Measurements from ENCODE around the gene CDKL4. TPM values are rescaled to one million over a fixed set of nuclear protein-coding genes. Genes with fewer than 3 reads are reported as not detected.
A peak's percentile ranks its signal among the peaks of the same experiment; 100 is the strongest.

CDKL4 gene
- total RNA-seq, 1 donor from 2014 or later: 0.66 TPM

DNA sequence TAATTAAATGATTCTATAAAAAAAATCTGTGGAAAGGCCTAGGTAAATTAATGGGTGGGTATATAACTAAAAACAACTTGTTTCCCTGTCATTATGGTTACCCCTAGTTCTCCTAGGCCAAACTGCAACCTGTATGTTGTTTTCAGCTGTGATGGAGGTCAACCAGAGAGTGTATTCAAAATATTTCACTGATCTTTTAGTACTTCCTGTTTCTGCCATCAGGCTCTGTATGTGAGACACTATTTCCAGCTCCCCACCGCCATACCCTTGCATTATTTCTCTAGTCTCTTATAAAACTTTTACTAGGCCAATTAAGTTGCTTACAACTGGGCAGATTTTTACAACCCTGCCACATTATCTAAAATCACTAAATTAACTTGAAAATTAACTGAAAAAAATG lies 21.0 kb upstream of the CDKL4 start:
- intact Hi-C loops (cut with micrococcal nuclease): no loop called here
- Histone ChIP-seq H3K9me3 (replicated peaks) (no peaks in the 10 kb centered on the region), H3K27me3 (ENCODE audit: low read depth) (no peaks in the 10 kb centered on the region), H3K36me3 (peaks cover 52% of the 10 kb centered on the region), H3K4me3 (no peak overlapping the region), H3K4me1 (peaks cover 14% of the 10 kb centered on the region), H3K27ac (replicated peaks) (no peak overlapping the region)
- TF ChIP-seq, protein P1, sequence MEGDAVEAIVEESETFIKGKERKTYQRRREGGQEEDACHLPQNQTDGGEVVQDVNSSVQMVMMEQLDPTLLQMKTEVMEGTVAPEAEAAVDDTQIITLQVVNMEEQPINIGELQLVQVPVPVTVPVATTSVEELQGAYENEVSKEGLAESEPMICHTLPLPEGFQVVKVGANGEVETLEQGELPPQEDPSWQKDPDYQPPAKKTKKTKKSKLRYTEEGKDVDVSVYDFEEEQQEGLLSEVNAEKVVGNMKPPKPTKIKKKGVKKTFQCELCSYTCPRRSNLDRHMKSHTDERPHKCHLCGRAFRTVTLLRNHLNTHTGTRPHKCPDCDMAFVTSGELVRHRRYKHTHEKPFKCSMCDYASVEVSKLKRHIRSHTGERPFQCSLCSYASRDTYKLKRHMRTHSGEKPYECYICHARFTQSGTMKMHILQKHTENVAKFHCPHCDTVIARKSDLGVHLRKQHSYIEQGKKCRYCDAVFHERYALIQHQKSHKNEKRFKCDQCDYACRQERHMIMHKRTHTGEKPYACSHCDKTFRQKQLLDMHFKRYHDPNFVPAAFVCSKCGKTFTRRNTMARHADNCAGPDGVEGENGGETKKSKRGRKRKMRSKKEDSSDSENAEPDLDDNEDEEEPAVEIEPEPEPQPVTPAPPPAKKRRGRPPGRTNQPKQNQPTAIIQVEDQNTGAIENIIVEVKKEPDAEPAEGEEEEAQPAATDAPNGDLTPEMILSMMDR (IDR thresholded peaks at IDR 0.05; ENCODE audit: borderline replicate concordance): no peak
- no peak for DNase-seq

DNA sequence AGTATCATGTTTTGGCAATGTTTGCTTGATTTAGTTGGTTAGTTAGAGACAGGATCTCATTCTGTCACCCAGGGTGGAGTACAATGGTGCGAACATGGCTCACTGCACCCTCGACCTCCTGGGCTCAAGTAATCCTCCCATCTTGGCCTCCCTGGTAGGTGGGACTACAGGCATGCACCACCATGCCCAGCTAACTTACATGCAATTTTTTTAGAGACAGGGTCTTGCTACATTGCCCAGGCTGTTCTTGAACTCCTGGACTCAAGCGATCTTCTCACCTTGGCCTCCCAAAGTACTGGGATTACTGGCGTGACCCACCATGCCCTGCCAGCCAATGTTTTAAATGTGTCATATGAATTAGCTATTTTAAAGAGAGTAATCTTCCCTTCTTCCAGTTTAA lies 16.3 kb upstream of the CDKL4 start:
- H3K4me3 ChIP-seq: no peak overlapping the region

DNA sequence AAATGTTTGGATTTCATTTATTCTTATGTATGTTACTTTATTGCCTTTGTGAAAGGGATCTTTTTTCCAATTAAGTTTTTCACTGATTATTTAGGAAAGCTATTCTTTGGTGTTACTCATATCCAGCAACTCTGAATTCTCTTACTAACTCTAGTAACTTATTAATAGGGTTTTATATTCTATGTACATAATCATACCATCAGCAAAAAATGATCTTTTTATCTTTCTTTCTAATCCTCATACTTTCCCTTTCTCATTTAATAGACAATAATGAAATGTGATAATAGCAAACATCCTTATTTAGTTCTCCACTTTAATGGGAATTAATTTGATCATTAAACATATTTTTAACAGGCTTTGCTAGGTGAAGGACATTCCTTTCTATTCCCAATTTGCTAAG lies 12.3 kb upstream of the CDKL4 start:
- no peaks in the 10 kb centered on the region for H3K9me3 ChIP-seq (replicated peaks)
- H3K27ac ChIP-seq (replicated peaks): no peak overlapping the region
- intact Hi-C loops (cut with micrococcal nuclease): no loop called here
- peaks cover 93% of the 10 kb centered on the region for H3K36me3 ChIP-seq
- no peak for DNase-seq
- no peaks in the 10 kb centered on the region for H3K27me3 ChIP-seq (ENCODE audit: low read depth)
- no peak overlapping the region for H3K4me3 ChIP-seq
- TF ChIP-seq, protein P1 (IDR thresholded peaks at IDR 0.05; ENCODE audit: borderline replicate concordance): no peak
- peaks cover 10% of the 10 kb centered on the region for H3K4me1 ChIP-seq

More for the DNA sequence above, 16.3 kb upstream of the CDKL4 start:
- no peak for DNase-seq
- no peaks in the 10 kb centered on the region for H3K9me3 ChIP-seq (replicated peaks)
- H3K36me3 ChIP-seq: peaks cover 75% of the 10 kb centered on the region
- no peak overlapping the region for H3K27ac ChIP-seq (replicated peaks)
- intact Hi-C loops (cut with micrococcal nuclease): no loop called here
- TF ChIP-seq, protein P1 (IDR thresholded peaks at IDR 0.05; ENCODE audit: borderline replicate concordance): no peak
- H3K27me3 ChIP-seq (ENCODE audit: low read depth): no peaks in the 10 kb centered on the region
- no peaks in the 10 kb centered on the region for H3K4me1 ChIP-seq

DNA sequence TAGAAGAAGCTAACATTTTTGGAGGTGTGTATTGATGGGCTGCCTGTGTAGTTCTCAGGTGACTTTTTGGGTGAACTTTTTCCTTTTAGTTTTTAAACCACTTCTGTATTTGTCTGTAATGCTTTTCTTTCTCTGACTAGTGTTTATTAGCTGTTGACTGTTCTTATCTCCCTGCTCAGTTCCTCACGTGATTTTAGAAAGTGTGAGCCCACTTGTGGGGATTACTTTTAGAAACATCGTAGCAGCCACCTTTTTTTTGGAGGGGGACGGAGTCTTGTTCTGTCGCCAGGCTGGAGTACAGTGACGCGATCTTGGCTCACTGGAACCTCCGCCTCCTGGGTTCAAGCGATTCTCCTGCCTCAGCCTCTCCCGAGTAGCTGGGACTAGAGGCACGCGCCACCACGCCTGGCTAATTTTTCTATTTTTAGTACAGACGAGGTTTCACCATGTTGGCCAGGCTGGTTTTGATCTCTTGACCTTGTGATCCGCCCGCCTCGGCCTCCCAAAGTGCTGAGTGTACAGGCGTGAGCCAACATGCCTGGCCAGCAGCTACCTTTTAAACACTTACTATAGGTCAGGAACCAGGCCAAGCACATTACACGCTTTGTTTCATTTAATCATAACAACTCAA lies 9.2 kb upstream of the CDKL4 start:
- no peak for DNase-seq
- TF ChIP-seq, protein P1 (IDR thresholded peaks at IDR 0.05; ENCODE audit: borderline replicate concordance): no peak
- peak overlapping the region; percentile 74 for H3K27ac ChIP-seq (replicated peaks)

DNA sequence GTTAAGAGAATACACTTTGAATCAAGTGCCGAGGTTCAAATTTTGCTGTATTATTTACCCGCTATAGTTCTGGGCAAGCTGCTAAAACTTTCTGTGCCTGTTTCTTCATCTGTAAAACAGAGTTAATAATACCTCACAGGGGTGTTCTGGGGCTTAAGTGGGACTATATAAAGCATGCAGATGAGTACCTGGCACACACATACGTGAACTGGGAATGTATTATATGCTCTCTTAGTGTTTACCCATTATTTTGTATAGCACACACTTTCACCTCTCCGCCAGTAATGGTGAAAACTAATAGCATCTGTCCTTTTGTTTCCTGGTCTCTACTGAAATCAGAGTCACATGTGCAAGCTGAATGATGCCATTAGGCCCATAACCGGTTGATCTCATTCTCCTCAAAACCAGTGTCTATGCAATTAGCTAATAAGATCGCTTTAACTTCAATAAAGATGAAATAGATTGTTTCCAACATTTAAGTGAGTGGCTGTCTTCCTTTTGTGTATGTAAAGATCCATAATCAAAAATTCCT lies 3.8 kb upstream of the CDKL4 start:
- H3K9me3 ChIP-seq (replicated peaks): no peaks in the 10 kb centered on the region
- TF ChIP-seq, protein P1 (IDR thresholded peaks at IDR 0.05; ENCODE audit: borderline replicate concordance): no peak
- H3K27ac ChIP-seq (replicated peaks): peak overlapping the region; percentile 54
- peaks cover 42% of the 10 kb centered on the region for H3K36me3 ChIP-seq
- intact Hi-C loops (cut with micrococcal nuclease): no loop called here
- no peak for DNase-seq
- peaks cover 5% of the 10 kb centered on the region for H3K4me1 ChIP-seq
- no peak overlapping the region for H3K4me3 ChIP-seq
- H3K27me3 ChIP-seq (ENCODE audit: low read depth): no peaks in the 10 kb centered on the region

More for the DNA sequence above, 9.2 kb upstream of the CDKL4 start:
- H3K36me3 ChIP-seq: peaks cover 95% of the 10 kb centered on the region
- no peaks in the 10 kb centered on the region for H3K27me3 ChIP-seq (ENCODE audit: low read depth)
- H3K9me3 ChIP-seq (replicated peaks): no peaks in the 10 kb centered on the region
- H3K4me3 ChIP-seq: no peak overlapping the region
- intact Hi-C loops (cut with micrococcal nuclease): no loop called here
- peaks cover 10% of the 10 kb centered on the region for H3K4me1 ChIP-seq
